Left lung (tissue), 10 donors: ENCODE results near the gene PAK6. TPM values are rescaled to one million over a fixed set of nuclear protein-coding genes. Genes with fewer than 3 reads are reported as not detected.

ENCODE experiments used
- ATAC-seq: fragments of 200-7000 bp; cut with Tn5 transposase; one replicate; pipeline ENCODE4 v1.9.1; 2020; ENCODE audit warnings: moderate library complexity
- DNase-seq, 4 donors: peaks; one replicate each; pipeline ENCODE4 v3.0.0-alpha.2; 2013 to 2020
- H3K27ac ChIP-seq, 2 donors: fragments of 200-600 bp; sonication (generic) in 1 of 2; one replicate each; pipeline versions ENCODE4 v1.5.0 to v1.8.0; 2020 to 2021
- H3K27me3 ChIP-seq, 2 donors: fragments of 200-600 bp; sonication (generic) in 1 of 2; one replicate each; pipeline versions ENCODE4 v1.5.0 to v1.8.0; 2020 to 2021
- H3K36me3 ChIP-seq, 2 donors: fragments of 200-600 bp; sonication (generic) in 1 of 2; one replicate each; pipeline versions ENCODE4 v1.5.0 to v1.8.0; 2020 to 2021
- H3K4me1 ChIP-seq, 2 donors: fragments of 200-600 bp; one replicate each; pipeline ENCODE4 v1.8.0; 2021
- H3K4me3 ChIP-seq, 2 donors: fragments of 200-600 bp; sonication (generic) in 1 of 2; one replicate each; pipeline versions ENCODE4 v1.5.0 to v1.8.0; 2020 to 2021; ENCODE audit warnings: mild to moderate bottlenecking in 1 of 2
- H3K9me3 ChIP-seq, 2 donors: fragments of 200-600 bp; sonication (generic) in 1 of 2; one replicate each; pipeline versions ENCODE4 v1.5.0 to v1.8.0; 2020 to 2021
- CTCF ChIP-seq, 2 donors: fragments of 200-600 bp; sonication (generic) in 1 of 2; IDR thresholded peaks; one replicate each; pipeline versions ENCODE4 v1.5.0 to v1.8.0; 2021; ENCODE audit warnings: antibody characterized with exemption in 2 of 2
- intact Hi-C, 2 donors: fragments of 100-400 bp; cut with DNase I; formaldehyde crosslinking; loops; one replicate each; pipeline versions ENCODE4 v1.11.2 to v1.14.2; 2022
- polyA plus RNA-seq, 6 donors: library from polyadenylated mRNA; unstranded; fragments of 120-200 nt; gene quantifications; one replicate each; pipeline ENCODE4 v1.2.1, GENCODE V29; 2013; ENCODE audit not compliant: insufficient read length in 6 of 6
- total RNA-seq, 2 donors: library from RNA; stranded (reverse); fragmentation: NEBNext Ultra II Directional; extraction: Animal tissue kit (Norgen Biotek cat#: 25700); gene quantifications; one replicate each; pipeline ENCODE4 v1.2.1, GENCODE V29; 2021
- donor health status: DM: no; HTN: yes; CAD: no.
- donor health status: DM: no; HTN: no; CAD: no.

Gene PAK6
- total and polyA plus RNA-seq, 8 donors: 5.3 to 14.6 (median 8.1) TPM

DNA sequence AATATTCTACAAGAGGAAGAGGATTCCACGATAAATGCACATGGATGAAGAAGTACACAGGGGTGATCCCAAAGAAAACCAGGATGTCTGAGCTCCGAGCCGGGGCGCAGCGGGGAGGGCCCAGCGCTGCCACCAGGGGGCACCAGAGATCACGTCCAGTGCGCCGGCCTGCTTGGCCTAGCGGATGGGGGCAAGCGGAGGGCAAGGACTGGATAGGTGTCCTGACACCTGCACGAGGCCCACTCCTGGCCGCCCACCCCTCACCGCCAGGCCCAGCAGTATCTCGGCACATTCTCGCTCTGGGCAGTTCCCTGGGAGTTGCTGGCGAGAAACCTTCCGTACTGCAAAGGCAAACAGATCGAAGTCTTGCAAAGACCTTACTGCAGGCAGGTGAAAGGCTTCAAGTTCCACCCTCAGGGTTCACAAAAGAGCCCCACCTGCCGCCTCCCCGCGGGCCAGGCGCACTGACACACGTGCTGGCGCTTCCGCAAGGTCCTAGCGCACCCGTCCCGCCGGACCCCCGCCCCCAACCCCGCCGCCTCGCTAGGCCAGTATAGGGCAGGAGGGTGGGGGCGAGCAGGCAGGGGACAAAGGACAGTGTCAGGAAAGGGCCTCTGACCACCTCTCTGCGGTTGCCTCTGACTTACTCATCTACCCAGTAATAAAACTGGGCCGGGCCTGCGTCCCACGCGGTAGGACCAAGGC, 40.7 kb downstream of the PAK6 start:
- Histone ChIP-seq H3K27me3 (peaks cover 52 to 74% of the 10 kb centered on the region in 2 donors), H3K27ac (no peak overlapping the region), H3K9me3 (no peaks in the 10 kb centered on the region), H3K4me3 (no peak overlapping the region), H3K36me3 (no peaks in the 10 kb centered on the region), H3K4me1 (peaks cover 21 to 62% of the 10 kb centered on the region in 2 donors)
- DNase-seq (peak; percentile 62 to 97 (median 73)), ATAC-seq (peak; percentile 78)
- TF ChIP-seq CTCF (IDR thresholded peaks at IDR 0.05): peak; percentile 99
- intact Hi-C loops: loop anchor here in 1 of 2 donors (10.0 kb wide), 1 partner anchor 145 kb away; no protein-coding TSS in a partner anchor

DNA sequence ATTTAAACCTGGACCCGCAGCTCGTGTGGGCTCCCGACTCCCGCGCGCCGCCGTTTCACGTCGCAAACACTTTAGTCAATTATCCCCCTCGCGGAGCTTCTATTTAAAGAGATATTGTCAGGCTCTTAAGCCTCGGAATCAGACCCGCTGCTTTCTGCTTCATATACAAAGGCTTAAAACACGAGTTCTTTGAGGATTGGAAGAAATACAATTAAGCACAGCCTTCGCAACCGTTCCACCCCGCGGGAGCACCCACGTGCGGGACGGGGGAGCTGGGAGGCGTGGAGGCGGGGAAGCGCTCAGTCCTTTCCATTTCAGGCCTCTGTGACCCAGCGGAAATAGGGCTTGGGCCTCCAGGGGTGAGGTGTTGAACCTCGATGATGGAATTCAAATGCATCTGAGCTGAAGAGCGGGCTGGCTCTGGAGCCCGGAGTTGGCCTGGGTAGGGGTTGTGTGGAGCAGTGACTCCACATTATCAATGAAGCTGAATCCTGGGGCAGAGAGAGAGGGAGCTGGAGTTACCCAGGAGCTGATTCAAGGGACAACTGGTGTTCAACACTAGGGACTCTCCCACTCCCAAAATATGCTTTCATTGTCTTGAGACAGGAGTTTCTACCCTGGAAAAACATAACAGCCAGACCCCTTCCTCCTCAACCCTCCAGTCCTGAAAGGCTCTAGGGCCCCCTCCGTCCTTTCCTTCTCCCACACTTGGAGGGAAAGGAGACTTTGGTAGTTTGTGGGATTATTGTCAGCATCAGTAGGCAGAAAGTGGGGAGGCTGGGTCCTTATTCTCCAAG, 41.6 kb downstream of the PAK6 start:
- no peaks in the 10 kb centered on the region for H3K9me3 ChIP-seq
- peaks cover 52 to 77% of the 10 kb centered on the region in 2 donors for H3K27me3 ChIP-seq
- intact Hi-C loops: loop anchor here in 1 of 2 donors (10.0 kb wide), 1 partner anchor 144 kb away; no protein-coding TSS in a partner anchor
- no peak overlapping the region for H3K4me3 ChIP-seq
- no peaks in the 10 kb centered on the region for H3K36me3 ChIP-seq
- TF ChIP-seq CTCF (IDR thresholded peaks at IDR 0.05): no peak
- DNase-seq: peak in 1 of 4 donors; percentile 51
- H3K4me1 ChIP-seq: peaks cover 21 to 65% of the 10 kb centered on the region in 2 donors
- H3K27ac ChIP-seq: no peak overlapping the region
- ATAC-seq: no peak

DNA sequence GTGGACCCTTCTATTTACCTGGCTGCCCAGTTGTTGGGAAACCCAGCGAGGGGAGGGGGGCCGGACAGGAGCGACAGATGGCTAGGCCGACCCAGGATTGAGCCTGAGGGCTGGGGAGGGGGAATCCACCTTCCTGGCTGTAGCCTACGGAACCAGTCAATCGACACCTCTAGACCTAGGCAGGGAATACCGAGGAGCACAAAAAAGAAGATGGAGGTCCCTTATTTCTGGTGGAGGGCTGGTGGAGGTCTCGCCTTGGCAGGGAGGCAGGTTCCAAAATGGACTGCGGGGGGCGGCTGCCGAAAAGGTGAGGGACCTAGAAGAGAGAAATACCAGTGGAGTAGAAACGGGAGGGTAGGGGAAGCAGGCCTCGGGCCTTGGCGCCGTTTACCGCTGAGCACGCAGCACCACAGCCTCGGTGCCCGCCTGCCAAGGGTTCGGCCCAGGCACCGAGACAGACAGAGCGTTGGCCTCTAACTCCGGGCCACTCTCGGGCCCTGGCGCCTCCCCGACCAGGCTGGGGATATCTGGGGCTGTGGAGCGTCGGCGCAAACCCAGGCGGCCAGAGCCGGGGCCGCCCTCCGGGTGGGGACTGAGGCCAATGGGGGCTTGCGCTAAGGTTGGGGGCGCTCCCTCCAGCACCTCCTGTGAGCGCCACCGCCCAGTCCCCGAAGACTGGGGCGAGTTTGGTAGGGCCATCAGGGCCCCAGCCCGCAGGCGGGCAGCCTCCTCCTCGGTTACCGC, 42.4 kb downstream of the PAK6 start:
- Histone ChIP-seq H3K4me1 (peaks cover 21 to 68% of the 10 kb centered on the region in 2 donors), H3K4me3 (peak overlapping the region in 1 of 2 donors; percentile 59), H3K36me3 (no peaks in the 10 kb centered on the region), H3K27ac (no peak overlapping the region), H3K27me3 (peaks cover 52 to 79% of the 10 kb centered on the region in 2 donors), H3K9me3 (no peaks in the 10 kb centered on the region)
- intact Hi-C loops: loop anchor here in 1 of 2 donors (10.0 kb wide), 1 partner anchor 144 kb away; no protein-coding TSS in a partner anchor
- ATAC-seq (no peak), DNase-seq (peak in 1 of 4 donors; percentile 68)
- TF ChIP-seq CTCF (IDR thresholded peaks at IDR 0.05): no peak

- peaks cover 21 to 72% of the 10 kb centered on the region in 2 donors for H3K4me1 ChIP-seq
- TF ChIP-seq CTCF (IDR thresholded peaks at IDR 0.05): no peak
- H3K27me3 ChIP-seq: peaks cover 52 to 79% of the 10 kb centered on the region in 2 donors
- DNase-seq (no peak), ATAC-seq (no peak)
- intact Hi-C loops: loop anchor here in 1 of 2 donors (10.0 kb wide), 1 partner anchor 143 kb away; no protein-coding TSS in a partner anchor
- no peak overlapping the region for H3K27ac ChIP-seq
- H3K9me3 ChIP-seq: no peaks in the 10 kb centered on the region
- H3K36me3 ChIP-seq: peaks cover 0 to 3% of the 10 kb centered on the region in 2 donors
- peak overlapping the region; percentile 42 to 59 for H3K4me3 ChIP-seq
Observed at GRCh38 chr15:40281801-40282146, 42.9 kb downstream of the PAK6 start.
